GM19372 (cell line): ENCODE results near the gene PABPC1L.

Experiments used
- ATAC-seq: cut with Tn5 transposase; IDR thresholded peaks from one replicate; pipeline ENCODE4 v1.9.1; 2021; ENCODE audit warnings: mild to moderate bottlenecking, low read depth, moderate library complexity; ENCODE audit not compliant: unreplicated experiment

The PABPC1L gene

GRCh38 chr20:44963325-44964215 lies 53.7 kb downstream of the PABPC1L start:
- no peak for ATAC-seq

- no peak for ATAC-seq
Measured at GRCh38 chr20:44965651-44966029, 55.8 kb downstream of the PABPC1L start.

DNA sequence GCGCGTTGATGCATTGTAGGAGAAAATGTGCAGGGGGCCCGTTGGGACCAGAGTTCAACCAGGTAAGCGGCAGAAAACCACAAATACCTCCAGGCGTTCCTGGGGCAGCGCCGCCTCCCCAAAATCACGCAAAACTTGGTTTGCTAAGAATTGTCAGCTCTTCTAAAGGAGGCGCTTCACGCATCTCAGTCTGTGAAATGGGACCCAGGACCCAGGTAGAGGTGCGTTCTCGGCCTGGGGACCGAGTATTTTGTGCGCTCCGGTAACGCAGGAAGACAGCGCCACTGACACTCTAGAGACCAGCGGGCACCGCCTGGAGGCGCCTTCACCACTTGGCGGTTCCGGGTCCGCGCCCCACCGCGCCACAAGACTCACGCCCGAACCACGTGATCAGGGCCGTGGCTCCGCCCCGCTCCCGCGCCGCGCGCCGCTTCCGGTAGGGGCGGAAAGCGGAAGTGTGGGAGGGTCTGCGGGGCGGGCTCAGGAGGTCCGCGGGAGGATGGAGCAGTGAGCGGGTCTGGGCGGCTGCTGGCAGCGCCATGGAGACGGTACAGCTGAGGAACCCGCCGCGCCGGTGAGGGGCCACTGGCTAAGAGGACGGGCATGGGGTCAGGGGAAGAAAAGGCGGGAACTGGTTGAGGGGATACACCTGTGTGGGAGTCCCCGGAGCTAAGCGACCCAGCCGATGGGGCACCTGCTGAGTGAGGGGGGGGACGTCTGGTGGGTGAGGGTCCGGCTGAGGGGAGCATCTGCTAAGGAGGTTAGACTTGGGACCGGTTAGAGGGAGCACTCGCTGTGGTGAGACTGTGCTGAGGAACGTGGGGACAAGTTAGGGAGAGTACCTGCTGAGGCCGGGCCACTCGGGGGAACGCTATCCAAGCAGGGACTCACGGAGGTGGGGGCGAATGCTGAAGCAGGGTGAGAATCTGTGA lies 56.4 kb downstream of the PABPC1L start, which contains the start of gene STK4:
Gene STK4 (plus strand): TSS at position 483 of the 932 bp plus-strand sequence. CDS start 57 bp downstream, at position 540.
- peak; percentile 74 for ATAC-seq

GRCh38 chr20:44967207-44967807 lies 57.4 kb downstream of the PABPC1L start:
- ATAC-seq = no peak

DNA sequence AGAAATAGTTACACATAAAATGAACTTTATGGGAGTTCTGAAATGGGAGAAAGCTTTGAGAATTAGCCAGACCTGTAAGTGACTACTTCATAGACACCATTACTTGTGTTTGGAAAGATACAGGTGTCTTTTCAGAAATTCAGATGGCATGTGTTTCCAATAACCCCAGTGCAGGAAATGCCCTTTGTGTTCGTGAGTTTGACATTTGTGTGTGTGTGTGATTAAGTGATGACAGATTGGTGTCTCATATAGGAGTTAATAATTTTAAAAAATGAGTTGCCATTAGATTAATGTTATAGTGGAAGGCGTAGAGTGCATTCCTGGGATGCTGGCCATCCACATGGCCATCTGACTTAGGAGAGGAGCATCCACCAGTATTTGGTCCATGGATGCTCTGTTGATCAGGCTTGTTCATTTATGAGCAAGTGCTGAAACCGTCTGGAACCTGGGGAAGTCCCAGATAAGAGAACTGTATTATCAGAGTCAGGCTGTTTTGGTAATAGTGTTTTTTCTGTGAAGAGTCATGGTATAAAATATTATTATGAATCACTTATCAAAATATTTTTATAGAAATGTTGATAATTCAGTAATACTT lies 59.5 kb downstream of the PABPC1L start:
- ATAC-seq = no peak

DNA sequence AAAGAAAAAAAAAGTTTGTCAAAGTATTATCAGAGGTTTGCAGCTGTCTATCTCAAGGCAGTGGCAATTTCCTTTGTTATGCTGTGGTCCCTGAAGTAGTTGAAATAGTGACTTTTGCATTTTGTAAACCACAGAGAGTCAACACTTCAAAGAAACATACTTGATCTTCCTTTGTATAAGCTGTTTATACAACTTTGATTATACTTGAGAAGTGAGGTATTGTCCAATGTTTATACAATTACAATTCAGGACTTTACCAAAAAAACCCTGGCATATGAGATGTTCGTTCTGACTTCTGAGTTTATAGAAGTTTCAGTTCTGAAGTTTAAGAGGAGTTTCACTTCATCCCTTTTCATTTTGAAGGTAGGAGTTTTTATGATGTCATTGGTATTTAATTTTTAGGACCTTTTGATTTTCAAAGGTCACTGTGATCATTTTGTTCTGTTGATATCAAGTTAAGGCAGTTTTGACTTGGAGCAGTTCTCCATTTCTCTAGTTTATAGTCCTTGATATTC lies 60.4 kb downstream of the PABPC1L start:
- ATAC-seq = no peak

- no peak for ATAC-seq
Measured at GRCh38 chr20:44973053-44973452, 63.2 kb downstream of the PABPC1L start.

- no peak for ATAC-seq
Measured at GRCh38 chr20:44976698-44977097, 66.8 kb downstream of the PABPC1L start.

- ATAC-seq = peak; percentile 94
Measured at GRCh38 chr20:44979090-44979621, 69.3 kb downstream of the PABPC1L start.

- no peak for ATAC-seq
Measured at GRCh38 chr20:44981736-44982406, 72.0 kb downstream of the PABPC1L start.

DNA sequence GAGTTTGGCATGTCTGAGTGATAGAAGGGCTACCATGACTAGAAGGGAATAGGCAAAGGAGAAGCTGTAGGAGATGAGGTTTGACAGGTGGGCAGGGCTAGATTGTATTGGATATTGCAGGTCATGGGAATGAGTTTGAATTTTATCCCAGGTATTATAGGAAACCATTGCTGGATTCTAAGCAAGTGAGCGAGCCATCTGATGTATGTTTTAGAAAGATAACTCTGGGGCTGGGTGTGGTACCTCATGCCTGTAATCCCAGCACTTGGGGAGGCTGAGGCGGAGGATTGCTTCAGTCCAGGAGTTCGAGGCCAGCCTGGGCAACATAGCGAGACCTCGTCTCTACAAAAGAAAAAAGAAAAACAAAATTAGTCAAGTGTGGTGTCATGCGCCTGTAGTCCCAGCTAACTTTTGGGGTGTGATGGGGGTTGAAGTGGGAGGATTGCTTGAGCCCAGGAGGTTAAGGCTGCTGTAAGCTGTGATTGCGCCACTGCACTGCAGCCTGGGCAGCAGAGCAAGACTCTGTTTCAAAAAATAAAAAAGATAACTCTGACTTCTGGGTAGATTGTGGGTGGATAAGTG lies 73.3 kb downstream of the PABPC1L start:
- ATAC-seq = no peak

DNA sequence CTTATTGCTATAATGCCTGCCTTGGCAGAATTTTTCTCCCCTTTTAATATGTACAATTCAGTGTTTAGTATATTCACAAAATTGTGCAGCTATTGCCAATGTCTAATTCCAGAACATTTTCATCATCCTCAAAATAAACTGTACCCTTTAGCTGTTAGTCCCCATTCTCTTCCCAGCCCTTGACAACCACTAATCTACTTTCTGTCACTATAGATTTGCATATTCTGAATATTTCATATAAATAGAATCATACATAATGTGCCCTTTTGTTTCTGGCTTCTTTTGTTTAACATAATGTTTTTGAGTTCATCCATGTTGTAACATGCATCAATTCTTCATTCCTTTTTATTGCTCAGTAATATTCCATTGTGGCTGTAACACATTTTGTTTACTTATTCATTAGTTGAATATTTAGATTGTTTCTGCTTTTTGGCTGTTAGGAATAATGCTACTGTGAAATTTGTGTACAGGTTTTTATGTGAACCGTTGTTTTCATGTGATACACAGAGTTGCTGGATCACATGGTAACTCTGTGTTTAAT lies 78.8 kb downstream of the PABPC1L start:
- ATAC-seq = no peak
